Activated naive CD4-positive, alpha-beta T cell treated with anti-CD3 and anti-CD28 coated beads, Interleukin-2, amount 50 U/mL, for 72 hours (primary cell): ENCODE results near the gene BCL2L1. TPM values are rescaled to one million over a fixed set of nuclear protein-coding genes. Genes with fewer than 3 reads are reported as not detected.
"Not testable (repeated sequence)": the region's sequence is repeated elsewhere in the genome, so short reads cannot be mapped to it uniquely, and the experiment has no call there.

Source experiments
- ATAC-seq, 2 donors: fragments of 150-1000 bp; cut with Tn5 transposase; 2 replicates each; pipeline ENCODE4 v1.10.0; 2021; ENCODE audit warnings: mild to moderate bottlenecking in 2 of 2, moderate library complexity in 2 of 2
- DNase-seq, 2 donors: peaks; one replicate each; pipeline ENCODE4 v3.0.0; 2021 to 2022; ENCODE audit warnings: low spot score in 2 of 2
- H3K27ac Mint-ChIP-seq, 2 donors: one replicate each; pipeline ENCODE4 v1.8.0; 2022; ENCODE audit warnings: mild to moderate bottlenecking in 2 of 2, mixed read lengths in 2 of 2
- H3K36me3 Mint-ChIP-seq, 2 donors: one replicate each; pipeline ENCODE4 v1.8.0; 2022; ENCODE audit warnings: mixed read lengths in 2 of 2
- H3K9me3 Mint-ChIP-seq, 2 donors: one replicate each; pipeline ENCODE4 v1.8.0; 2022; ENCODE audit warnings: mixed read lengths in 2 of 2
- total RNA-seq, 2 donors: library from RNA; stranded (reverse); gene quantifications; one replicate each; pipeline ENCODE4 v1.2.3, GENCODE V29; 2022

BCL2L1 gene
- 100 to 1,000 TPM in 1 of 2 donors, 10 to 100 TPM in 1; 86.6 to 143 TPM for total RNA-seq

GRCh38 chr20:31722257-31723068, at the start of gene BCL2L1:
Gene BCL2L1, minus strand, starts transcription at chr20:31722868. Its CDS starts 650 bp downstream, at chr20:31722218.
- Mint-ChIP-seq H3K27ac (peak within 1 kb of the TSS; percentile 99 to 100), H3K9me3 (no peaks in the 10 kb centered on the region), H3K36me3 (peaks cover 50 to 57% of the 10 kb centered on the region in 2 donors)
- ATAC-seq (peak; percentile 35 to 43), DNase-seq (peak; percentile 71 to 87)

- no peak for DNase-seq
- H3K27ac Mint-ChIP-seq, result no peak overlapping the region
- ATAC-seq, result no peak
- H3K36me3 Mint-ChIP-seq, result peaks cover 15 to 68% of the 10 kb centered on the region in 2 donors
- H3K9me3 Mint-ChIP-seq, result no peaks in the 10 kb centered on the region
Observed at GRCh38 chr20:31770243-31770642, 47.6 kb upstream of the BCL2L1 start.

- no peak overlapping the region for H3K27ac Mint-ChIP-seq
- H3K36me3 Mint-ChIP-seq, result peaks cover 18 to 71% of the 10 kb centered on the region in 2 donors
- H3K9me3 Mint-ChIP-seq, result no peaks in the 10 kb centered on the region
- DNase-seq (no peak), ATAC-seq (no peak)
Observed at GRCh38 chr20:31769681-31770080, 47.0 kb upstream of the BCL2L1 start.

GRCh38 chr20:31767805-31768204, 45.1 kb upstream of the BCL2L1 start:
- Mint-ChIP-seq H3K36me3 (peaks cover 20 to 71% of the 10 kb centered on the region in 2 donors), H3K27ac (peak overlapping the region in 1 of 2 donors; percentile 36), H3K9me3 (no peaks in the 10 kb centered on the region)
- ATAC-seq (no peak), DNase-seq (no peak)

GRCh38 chr20:31764641-31765305, 42.1 kb upstream of the BCL2L1 start:
- peaks cover 11 to 65% of the 10 kb centered on the region in 2 donors for H3K36me3 Mint-ChIP-seq
- DNase-seq (no peak), ATAC-seq (no peak)
- H3K27ac Mint-ChIP-seq, result no peak overlapping the region
- no peaks in the 10 kb centered on the region for H3K9me3 Mint-ChIP-seq

GRCh38 chr20:31760519-31761240, 38.0 kb upstream of the BCL2L1 start:
- ATAC-seq, result no peak
- Mint-ChIP-seq H3K9me3 (no peaks in the 10 kb centered on the region), H3K27ac (no peak overlapping the region), H3K36me3 (peaks cover 15 to 62% of the 10 kb centered on the region in 2 donors)
- DNase-seq, result no peak

- DNase-seq, result no peak
- H3K9me3 Mint-ChIP-seq, result no peaks in the 10 kb centered on the region
- no peak overlapping the region for H3K27ac Mint-ChIP-seq
- no peak for ATAC-seq
- H3K36me3 Mint-ChIP-seq, result peaks cover 15 to 55% of the 10 kb centered on the region in 2 donors
Observed at GRCh38 chr20:31759836-31760518, 37.3 kb upstream of the BCL2L1 start.

GRCh38 chr20:31758991-31759390, 36.3 kb upstream of the BCL2L1 start:
- Mint-ChIP-seq H3K9me3 (no peaks in the 10 kb centered on the region), H3K27ac (no peak overlapping the region), H3K36me3 (peaks cover 10 to 48% of the 10 kb centered on the region in 2 donors)
- no peak for DNase-seq
- ATAC-seq, result no peak

GRCh38 chr20:31758521-31758920, 35.9 kb upstream of the BCL2L1 start:
- ATAC-seq (no peak), DNase-seq (no peak)
- Mint-ChIP-seq H3K36me3 (peaks cover 10 to 48% of the 10 kb centered on the region in 2 donors), H3K9me3 (no peaks in the 10 kb centered on the region), H3K27ac (no peak overlapping the region)

- Mint-ChIP-seq H3K9me3 (no peaks in the 10 kb centered on the region), H3K36me3 (peaks cover 10 to 49% of the 10 kb centered on the region in 2 donors), H3K27ac (no peak overlapping the region)
- no peak for DNase-seq
- ATAC-seq, result no peak
Observed at GRCh38 chr20:31757254-31757653, 34.6 kb upstream of the BCL2L1 start.

- Mint-ChIP-seq H3K9me3 (no peaks in the 10 kb centered on the region), H3K27ac (no peak overlapping the region), H3K36me3 (peaks cover 3 to 19% of the 10 kb centered on the region in 2 donors)
- no peak for ATAC-seq
- DNase-seq, result no peak
Observed at GRCh38 chr20:31751126-31751525, 28.5 kb upstream of the BCL2L1 start.

- no peak overlapping the region for H3K27ac Mint-ChIP-seq
- no peak for ATAC-seq
- no peak for DNase-seq
- no peaks in the 10 kb centered on the region for H3K9me3 Mint-ChIP-seq
- peaks cover 0 to 21% of the 10 kb centered on the region in 2 donors for H3K36me3 Mint-ChIP-seq
Observed at GRCh38 chr20:31749223-31749622, 26.6 kb upstream of the BCL2L1 start.

GRCh38 chr20:31747640-31748039, 25.0 kb upstream of the BCL2L1 start:
- Mint-ChIP-seq H3K27ac (no peak overlapping the region), H3K9me3 (no peaks in the 10 kb centered on the region), H3K36me3 (peaks cover 0 to 15% of the 10 kb centered on the region in 2 donors)
- no peak for DNase-seq
- no peak for ATAC-seq

- H3K36me3 Mint-ChIP-seq, result peaks cover 0 to 15% of the 10 kb centered on the region in 2 donors
- H3K9me3 Mint-ChIP-seq, ATAC-seq, DNase-seq, H3K27ac Mint-ChIP-seq: not testable (repeated sequence)
Observed at GRCh38 chr20:31747028-31747427, 24.4 kb upstream of the BCL2L1 start.

GRCh38 chr20:31746068-31746878, 23.6 kb upstream of the BCL2L1 start:
- Mint-ChIP-seq H3K9me3 (no peaks in the 10 kb centered on the region), H3K36me3 (peaks cover 0 to 19% of the 10 kb centered on the region in 2 donors), H3K27ac (no peak overlapping the region)
- DNase-seq (no peak), ATAC-seq (no peak)
